HepG2 (cell line): ENCODE results near the gene BAHCC1. TPM values are rescaled to one million over a fixed set of nuclear protein-coding genes. Genes with fewer than 3 reads are reported as not detected.
A peak's percentile ranks its signal among the peaks of the same experiment; 100 is the strongest.

Experiments used
- BRD4 ChIP-seq: sonication (generic); formaldehyde crosslinking; IDR thresholded peaks from 2 replicates; pipeline ENCODE4 v1.4.0; 2020; ENCODE audit warnings: missing genetic modification reagents
- CC2D1A ChIP-seq: sonication (generic); formaldehyde crosslinking; IDR thresholded peaks from 2 replicates; pipeline ENCODE4 v1.8.1; 2023; ENCODE audit warnings: mild to moderate bottlenecking, missing genetic modification reagents
- CEBPG ChIP-seq: IDR thresholded peaks from 2 replicates; pipeline ENCODE4 v1.6.1; 2016
- FOXK2 ChIP-seq: fragments of 450-650 bp; IDR thresholded peaks from 2 replicates; pipeline ENCODE4 v1.6.1; 2016
- GFI1 ChIP-seq: sonication (generic); formaldehyde crosslinking; IDR thresholded peaks from 2 replicates; pipeline ENCODE4 v1.5.0; 2020; ENCODE audit warnings: missing genetic modification reagents, mild to moderate bottlenecking, borderline replicate concordance
- LBX2 ChIP-seq: sonication (generic); formaldehyde crosslinking; IDR thresholded peaks from 2 replicates; pipeline ENCODE4 v1.5.0; 2020; ENCODE audit warnings: missing genetic modification reagents, mild to moderate bottlenecking, borderline replicate concordance
- MBNL3 ChIP-seq: fragments of 250-450 bp; sonication (Bioruptor Pico); conservative IDR thresholded peaks from 2 replicates; pipeline ENCODE4 v1.8.0; 2022; ENCODE audit warnings: mild to moderate bottlenecking, inconsistent platforms
- MED13 ChIP-seq: sonication (generic); formaldehyde crosslinking; IDR thresholded peaks from 2 replicates; pipeline ENCODE4 v1.5.0; 2020; ENCODE audit warnings: missing genetic modification reagents
- PHF8 ChIP-seq: sonication (generic); formaldehyde crosslinking; IDR thresholded peaks from 2 replicates; pipeline ENCODE4 v1.5.0; 2020; ENCODE audit warnings: missing genetic modification reagents
- SNRNP70 ChIP-seq: fragments of 200-400 bp; formaldehyde crosslinking; IDR thresholded peaks from 2 replicates; pipeline ENCODE4 v1.6.1; 2017; ENCODE audit warnings: mild to moderate bottlenecking, low read depth, low read length, moderate library complexity
- TEAD3 ChIP-seq: optimal IDR thresholded peaks from 2 replicates; pipeline ENCODE3; 2016; ENCODE audit warnings: borderline replicate concordance
- TRIM22 ChIP-seq: fragments of 450-650 bp; IDR thresholded peaks from 2 replicates; pipeline ENCODE4 v1.6.1; 2017
- U2AF1 ChIP-seq: fragments of 200-400 bp; formaldehyde crosslinking; optimal IDR thresholded peaks from 2 replicates; pipeline ENCODE3; 2017; ENCODE audit warnings: mild to moderate bottlenecking, low read depth, low read length
- ZBTB42 ChIP-seq: sonication (generic); formaldehyde crosslinking; IDR thresholded peaks from 2 replicates; pipeline ENCODE4 v1.5.0; 2020; ENCODE audit warnings: mild to moderate bottlenecking, missing genetic modification reagents
- ZMYM2 ChIP-seq: sonication (generic); formaldehyde crosslinking; IDR thresholded peaks from 2 replicates; pipeline ENCODE4 v1.8.0; 2022; ENCODE audit warnings: mild to moderate bottlenecking, missing genetic modification reagents
- ZNF12 ChIP-seq: sonication (generic); formaldehyde crosslinking; IDR thresholded peaks from 2 replicates; pipeline ENCODE4 v1.5.0; 2020; ENCODE audit warnings: missing genetic modification reagents
- ZNF343 ChIP-seq: sonication (generic); formaldehyde crosslinking; IDR thresholded peaks from 2 replicates; pipeline ENCODE4 v1.4.0; 2020; ENCODE audit warnings: mild to moderate bottlenecking, missing genetic modification reagents
- ZNF383 ChIP-seq: sonication (generic); formaldehyde crosslinking; IDR thresholded peaks from 2 replicates; pipeline ENCODE4 v1.4.0; 2020; ENCODE audit warnings: missing genetic modification reagents, mild to moderate bottlenecking, borderline replicate concordance
- ZNF431 ChIP-seq: sonication (generic); formaldehyde crosslinking; IDR thresholded peaks from 2 replicates; pipeline ENCODE4 v1.9.0; 2022; ENCODE audit warnings: missing genetic modification reagents, low read depth, mild to moderate bottlenecking, borderline replicate concordance
- ZNF512 ChIP-seq: sonication (generic); formaldehyde crosslinking; IDR thresholded peaks from 2 replicates; pipeline ENCODE4 v1.4.0; 2020; ENCODE audit warnings: mild to moderate bottlenecking, missing genetic modification reagents
- ZNF569 ChIP-seq: sonication (generic); formaldehyde crosslinking; IDR thresholded peaks from 2 replicates; pipeline ENCODE4 v1.5.0; 2020; ENCODE audit warnings: mild to moderate bottlenecking, missing genetic modification reagents, moderate library complexity, borderline replicate concordance
- ZNF816 ChIP-seq: sonication (generic); formaldehyde crosslinking; IDR thresholded peaks from 2 replicates; pipeline ENCODE4 v1.8.0; 2022; ENCODE audit warnings: missing genetic modification reagents, mild to moderate bottlenecking, borderline replicate concordance
- ZNF839 ChIP-seq: sonication (generic); formaldehyde crosslinking; IDR thresholded peaks from 2 replicates; pipeline ENCODE4 v1.4.0; 2020; ENCODE audit warnings: missing genetic modification reagents, mild to moderate bottlenecking, borderline replicate concordance
- polyA plus RNA-seq, 8 experiments: library from polyadenylated mRNA; depleted of rRNA in 3 of 8; stranded (reverse) in 7 of 8; unstranded in 1 of 8; fragments of >200 nt; fragmentation: Illumina TruSeq in 4 of 8; extraction: Trizol in 4 of 8; gene quantifications; 2 replicates each; pipeline versions ENCODE4 v1.2.1 to v1.2.3, GENCODE V29; 2011 to 2016; ENCODE audit warnings: low read depth in 4 of 8, missing spikeins in 1 of 8, mixed read lengths in 1 of 8; ENCODE audit not compliant: insufficient read depth in 1 of 8
- total RNA-seq, 5 experiments: library from RNA; depleted of rRNA; stranded (reverse); fragments of >200 nt; fragmentation: Illumina TruSeq; extraction: Trizol; gene quantifications; 2 replicates each; pipeline ENCODE4 v1.2.3, GENCODE V29; 2016; ENCODE audit warnings: low read depth in 1 of 5
- TF ChIP-seq, protein P1 (sequence below): sonication (generic); formaldehyde crosslinking; IDR thresholded peaks from 2 replicates; pipeline ENCODE4 v1.4.0; 2020; ENCODE audit warnings: mild to moderate bottlenecking, missing genetic modification reagents
- TF ChIP-seq, protein P2 (sequence below): IDR thresholded peaks from 2 replicates; pipeline ENCODE4 v1.6.1; 2016; ENCODE audit warnings: control low read depth
- TF ChIP-seq, protein P3 (sequence below): sonication (generic); formaldehyde crosslinking; IDR thresholded peaks from 2 replicates; pipeline ENCODE4 v1.8.0; 2023; ENCODE audit warnings: mild to moderate bottlenecking, missing genetic modification reagents

Gene BAHCC1
- total and polyA plus RNA-seq, 2 of the 13 experiments (the other 11 are each of a cell fraction or from before 2014, with no cell fraction given), result 1.4 to 1.7 TPM

DNA sequence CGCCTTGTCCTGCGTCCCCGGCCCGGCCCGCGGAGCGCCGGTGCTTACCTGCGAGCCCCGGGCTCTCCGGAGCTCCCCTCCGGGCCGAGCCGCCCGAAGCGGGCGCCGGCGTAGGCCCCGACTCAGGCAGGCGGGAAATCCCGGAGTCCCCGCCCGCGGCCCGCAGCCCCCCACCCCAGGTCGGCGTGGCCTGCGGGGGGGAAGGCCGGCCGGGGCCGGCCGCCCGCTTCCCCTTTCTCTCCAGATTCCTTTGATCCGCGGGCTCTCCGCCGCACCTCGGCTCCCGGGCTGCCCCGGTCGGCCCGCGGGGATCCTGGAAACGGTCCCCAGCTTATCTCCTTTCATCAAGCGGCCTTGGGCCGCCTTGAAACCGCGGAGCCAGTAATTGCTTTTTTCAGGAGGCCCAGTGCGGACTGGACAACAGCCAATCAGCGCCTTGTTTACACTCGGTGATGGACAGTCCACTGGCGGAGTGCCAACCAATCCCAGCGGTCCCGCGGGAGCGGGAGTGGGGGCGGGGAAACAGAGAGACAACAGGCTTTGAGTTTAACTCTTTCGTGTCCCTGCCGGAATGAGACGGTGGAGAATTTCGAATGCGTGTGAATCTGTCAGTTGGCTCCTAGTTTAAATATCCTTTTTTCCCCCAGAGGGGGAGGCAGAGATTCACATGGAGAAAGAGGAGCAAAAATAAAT, 1.4 kb upstream of the BAHCC1 start (continued):
- TF ChIP-seq, protein P1, sequence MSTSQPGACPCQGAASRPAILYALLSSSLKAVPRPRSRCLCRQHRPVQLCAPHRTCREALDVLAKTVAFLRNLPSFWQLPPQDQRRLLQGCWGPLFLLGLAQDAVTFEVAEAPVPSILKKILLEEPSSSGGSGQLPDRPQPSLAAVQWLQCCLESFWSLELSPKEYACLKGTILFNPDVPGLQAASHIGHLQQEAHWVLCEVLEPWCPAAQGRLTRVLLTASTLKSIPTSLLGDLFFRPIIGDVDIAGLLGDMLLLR (CRISPR knock-in tag), result peak; percentile 46; the same call in 1 of the 2 replicates
- peak; percentile 63; the same call in 1 of the 2 replicates for TF ChIP-seq GFI1
- no peak for TF ChIP-seq TRIM22
- TF ChIP-seq CC2D1A (CRISPR knock-in tag), result no peak
- TF ChIP-seq LBX2 (CRISPR knock-in tag), result no peak
- TF ChIP-seq ZBTB42 (CRISPR knock-in tag), result no peak; the same call in 1 of the 2 replicates
- TF ChIP-seq, protein P2, sequence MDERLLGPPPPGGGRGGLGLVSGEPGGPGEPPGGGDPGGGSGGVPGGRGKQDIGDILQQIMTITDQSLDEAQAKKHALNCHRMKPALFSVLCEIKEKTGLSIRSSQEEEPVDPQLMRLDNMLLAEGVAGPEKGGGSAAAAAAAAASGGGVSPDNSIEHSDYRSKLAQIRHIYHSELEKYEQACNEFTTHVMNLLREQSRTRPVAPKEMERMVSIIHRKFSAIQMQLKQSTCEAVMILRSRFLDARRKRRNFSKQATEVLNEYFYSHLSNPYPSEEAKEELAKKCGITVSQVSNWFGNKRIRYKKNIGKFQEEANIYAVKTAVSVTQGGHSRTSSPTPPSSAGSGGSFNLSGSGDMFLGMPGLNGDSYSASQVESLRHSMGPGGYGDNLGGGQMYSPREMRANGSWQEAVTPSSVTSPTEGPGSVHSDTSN (CRISPR knock-in tag), result peak; percentile 98
- 0 out of 2 replicates have a peak, but pooled peaks have one; percentile 55 for TF ChIP-seq ZNF12
- TF ChIP-seq BRD4 (CRISPR knock-in tag), result no peak
- TF ChIP-seq CEBPG (CRISPR knock-in tag), result peak; percentile 46
- no peak for TF ChIP-seq ZMYM2 (CRISPR knock-in tag)
- peak; percentile 65; the same call in 1 of the 2 replicates for TF ChIP-seq ZNF839 (CRISPR knock-in tag)
- no peak for TF ChIP-seq ZNF569 (CRISPR knock-in tag)
- no peak for TF ChIP-seq ZNF343 (CRISPR knock-in tag)
- TF ChIP-seq PHF8, result peak; percentile 84
- peak; percentile 72 for TF ChIP-seq ZNF816
- 0 out of 2 replicates have a peak, but pooled peaks have one; percentile 39 for TF ChIP-seq MED13
- peak; percentile 80 for TF ChIP-seq TEAD3 (CRISPR knock-in tag)
- TF ChIP-seq FOXK2, result peak; percentile 99
- TF ChIP-seq ZNF431 (CRISPR knock-in tag), result no peak; the same call in 1 of the 2 replicates
- TF ChIP-seq, protein P3, sequence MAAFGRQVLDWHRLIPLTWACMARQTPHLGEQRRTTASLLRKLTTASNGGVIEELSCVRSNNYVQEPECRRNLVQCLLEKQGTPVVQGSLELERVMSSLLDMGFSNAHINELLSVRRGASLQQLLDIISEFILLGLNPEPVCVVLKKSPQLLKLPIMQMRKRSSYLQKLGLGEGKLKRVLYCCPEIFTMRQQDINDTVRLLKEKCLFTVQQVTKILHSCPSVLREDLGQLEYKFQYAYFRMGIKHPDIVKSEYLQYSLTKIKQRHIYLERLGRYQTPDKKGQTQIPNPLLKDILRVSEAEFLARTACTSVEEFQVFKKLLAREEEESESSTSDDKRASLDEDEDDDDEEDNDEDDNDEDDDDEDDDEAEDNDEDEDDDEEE, result peak; percentile 69; the same call in 1 of the 2 replicates
- no peak for TF ChIP-seq SNRNP70
- TF ChIP-seq U2AF1, result peak; percentile 74
- no peak for TF ChIP-seq ZNF512
- TF ChIP-seq ZNF383, result no peak
- TF ChIP-seq MBNL3 (CRISPR knock-in tag), result no peak
